PC-9 (cell line): ENCODE data around the gene OAF.

Source experiments
- EZH2 ChIP-seq: fragments of 200-600 bp; sonication (generic); IDR thresholded peaks from 2 replicates; pipeline ENCODE4 v1.8.0; 2017; ENCODE audit warnings: antibody characterized with exemption, low read depth
- TF ChIP-seq, protein P1 (sequence below): fragments of 200-600 bp; sonication (generic); conservative IDR thresholded peaks from 2 replicates; pipeline ENCODE4 v1.6.1; 2017; ENCODE audit warnings: mixed run types, antibody characterized with exemption, mild to moderate bottlenecking, moderate library complexity

- TF ChIP-seq, protein P1, sequence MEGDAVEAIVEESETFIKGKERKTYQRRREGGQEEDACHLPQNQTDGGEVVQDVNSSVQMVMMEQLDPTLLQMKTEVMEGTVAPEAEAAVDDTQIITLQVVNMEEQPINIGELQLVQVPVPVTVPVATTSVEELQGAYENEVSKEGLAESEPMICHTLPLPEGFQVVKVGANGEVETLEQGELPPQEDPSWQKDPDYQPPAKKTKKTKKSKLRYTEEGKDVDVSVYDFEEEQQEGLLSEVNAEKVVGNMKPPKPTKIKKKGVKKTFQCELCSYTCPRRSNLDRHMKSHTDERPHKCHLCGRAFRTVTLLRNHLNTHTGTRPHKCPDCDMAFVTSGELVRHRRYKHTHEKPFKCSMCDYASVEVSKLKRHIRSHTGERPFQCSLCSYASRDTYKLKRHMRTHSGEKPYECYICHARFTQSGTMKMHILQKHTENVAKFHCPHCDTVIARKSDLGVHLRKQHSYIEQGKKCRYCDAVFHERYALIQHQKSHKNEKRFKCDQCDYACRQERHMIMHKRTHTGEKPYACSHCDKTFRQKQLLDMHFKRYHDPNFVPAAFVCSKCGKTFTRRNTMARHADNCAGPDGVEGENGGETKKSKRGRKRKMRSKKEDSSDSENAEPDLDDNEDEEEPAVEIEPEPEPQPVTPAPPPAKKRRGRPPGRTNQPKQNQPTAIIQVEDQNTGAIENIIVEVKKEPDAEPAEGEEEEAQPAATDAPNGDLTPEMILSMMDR, result no peak
- TF ChIP-seq EZH2, result no peak
Observed at GRCh38 chr11:120226242-120226641, 15.4 kb downstream of the OAF start.
